Esophagus muscularis mucosa (tissue), 4 donors: ENCODE results near the gene NR1H2.

ENCODE experiments used
- EP300 ChIP-seq: sonication (generic); formaldehyde crosslinking; IDR thresholded peaks from one replicate; pipeline ENCODE4 v1.6.1; 2017; ENCODE audit warnings: antibody characterized with exemption
- POLR2A ChIP-seq: fragments of 450-650 bp; IDR thresholded peaks from one replicate; pipeline ENCODE4 v1.6.1; 2017; ENCODE audit warnings: antibody characterized with exemption, moderate library complexity, mild to moderate bottlenecking, low read depth
- TF ChIP-seq, protein P1 (sequence below), 3 experiments: fragments of 200-600 bp in 2 of 3; fragments of 450-650 bp in 1 of 3; sonication (generic) in 2 of 3; IDR thresholded peaks; one replicate each; pipeline ENCODE4 v1.5.1; 2017 to 2019; ENCODE audit warnings: antibody characterized with exemption in 3 of 3, mild to moderate bottlenecking in 2 of 3, moderate library complexity in 1 of 3

- TF ChIP-seq, protein P1, sequence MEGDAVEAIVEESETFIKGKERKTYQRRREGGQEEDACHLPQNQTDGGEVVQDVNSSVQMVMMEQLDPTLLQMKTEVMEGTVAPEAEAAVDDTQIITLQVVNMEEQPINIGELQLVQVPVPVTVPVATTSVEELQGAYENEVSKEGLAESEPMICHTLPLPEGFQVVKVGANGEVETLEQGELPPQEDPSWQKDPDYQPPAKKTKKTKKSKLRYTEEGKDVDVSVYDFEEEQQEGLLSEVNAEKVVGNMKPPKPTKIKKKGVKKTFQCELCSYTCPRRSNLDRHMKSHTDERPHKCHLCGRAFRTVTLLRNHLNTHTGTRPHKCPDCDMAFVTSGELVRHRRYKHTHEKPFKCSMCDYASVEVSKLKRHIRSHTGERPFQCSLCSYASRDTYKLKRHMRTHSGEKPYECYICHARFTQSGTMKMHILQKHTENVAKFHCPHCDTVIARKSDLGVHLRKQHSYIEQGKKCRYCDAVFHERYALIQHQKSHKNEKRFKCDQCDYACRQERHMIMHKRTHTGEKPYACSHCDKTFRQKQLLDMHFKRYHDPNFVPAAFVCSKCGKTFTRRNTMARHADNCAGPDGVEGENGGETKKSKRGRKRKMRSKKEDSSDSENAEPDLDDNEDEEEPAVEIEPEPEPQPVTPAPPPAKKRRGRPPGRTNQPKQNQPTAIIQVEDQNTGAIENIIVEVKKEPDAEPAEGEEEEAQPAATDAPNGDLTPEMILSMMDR (IDR thresholded peaks at IDR 0.05): no peak
- TF ChIP-seq POLR2A (no peak), EP300 (no peak)
These were observed 42.3 kb upstream of the NR1H2 start for GRCh38 chr19:50333737-50334617.
